Measurements from ENCODE around the gene ST6GALNAC6. TPM values are rescaled to one million over a fixed set of nuclear protein-coding genes. Genes with fewer than 3 reads are reported as not detected.
A peak's percentile ranks its signal among the peaks of the same experiment; 100 is the strongest.

The ST6GALNAC6 gene, protein sequence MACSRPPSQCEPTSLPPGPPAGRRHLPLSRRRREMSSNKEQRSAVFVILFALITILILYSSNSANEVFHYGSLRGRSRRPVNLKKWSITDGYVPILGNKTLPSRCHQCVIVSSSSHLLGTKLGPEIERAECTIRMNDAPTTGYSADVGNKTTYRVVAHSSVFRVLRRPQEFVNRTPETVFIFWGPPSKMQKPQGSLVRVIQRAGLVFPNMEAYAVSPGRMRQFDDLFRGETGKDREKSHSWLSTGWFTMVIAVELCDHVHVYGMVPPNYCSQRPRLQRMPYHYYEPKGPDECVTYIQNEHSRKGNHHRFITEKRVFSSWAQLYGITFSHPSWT
- total RNA-seq (2021; fragmentation: NEBNext Ultra II Directional; extraction: Animal tissue kit (Norgen Biotek cat#: 25700)) (37.7 and 43.7 TPM in 2 replicates), polyA plus RNA-seq (2011; rRNA removed) (64.4 and 72.9 TPM in 2 replicates), polyA minus RNA-seq (2011; rRNA and poly(A)+ RNA removed) (40.3 and 44.6 TPM in 2 replicates)
- 60.4 TPM for polyA plus RNA-seq (2011; cell fraction: cytosol; rRNA removed)
- polyA plus RNA-seq (2011; cell fraction: nucleus; rRNA removed): 54.5 TPM
- polyA plus RNA-seq (2012, experiment 1 of 2): 22.5 to 37.7 TPM (median 31.4 TPM) in 4 replicates
- polyA plus RNA-seq (2012, experiment 2 of 2): 33.2 TPM
- 27.2 TPM for polyA plus RNA-seq (2013, experiment 1 of 2)
- 27.7 TPM for polyA plus RNA-seq (2013, experiment 2 of 2)
- 18.6 TPM for polyA minus RNA-seq (2011; cell fraction: cytosol; rRNA and poly(A)+ RNA removed)
- 23.3 TPM for polyA minus RNA-seq (2011; cell fraction: nucleus; rRNA and poly(A)+ RNA removed)
- long read RNA-seq, experiment 1, partial matches to known transcripts: 7 of 24 reads
- long read RNA-seq, experiment 1, other reads (novel, unspliced or antisense): 11 of 24 reads
- long read RNA-seq, experiment 2, partial matches to known transcripts: 3 of 7 reads
- long read RNA-seq, experiment 2, other reads (novel, unspliced or antisense): 0 of 7 reads

DNA sequence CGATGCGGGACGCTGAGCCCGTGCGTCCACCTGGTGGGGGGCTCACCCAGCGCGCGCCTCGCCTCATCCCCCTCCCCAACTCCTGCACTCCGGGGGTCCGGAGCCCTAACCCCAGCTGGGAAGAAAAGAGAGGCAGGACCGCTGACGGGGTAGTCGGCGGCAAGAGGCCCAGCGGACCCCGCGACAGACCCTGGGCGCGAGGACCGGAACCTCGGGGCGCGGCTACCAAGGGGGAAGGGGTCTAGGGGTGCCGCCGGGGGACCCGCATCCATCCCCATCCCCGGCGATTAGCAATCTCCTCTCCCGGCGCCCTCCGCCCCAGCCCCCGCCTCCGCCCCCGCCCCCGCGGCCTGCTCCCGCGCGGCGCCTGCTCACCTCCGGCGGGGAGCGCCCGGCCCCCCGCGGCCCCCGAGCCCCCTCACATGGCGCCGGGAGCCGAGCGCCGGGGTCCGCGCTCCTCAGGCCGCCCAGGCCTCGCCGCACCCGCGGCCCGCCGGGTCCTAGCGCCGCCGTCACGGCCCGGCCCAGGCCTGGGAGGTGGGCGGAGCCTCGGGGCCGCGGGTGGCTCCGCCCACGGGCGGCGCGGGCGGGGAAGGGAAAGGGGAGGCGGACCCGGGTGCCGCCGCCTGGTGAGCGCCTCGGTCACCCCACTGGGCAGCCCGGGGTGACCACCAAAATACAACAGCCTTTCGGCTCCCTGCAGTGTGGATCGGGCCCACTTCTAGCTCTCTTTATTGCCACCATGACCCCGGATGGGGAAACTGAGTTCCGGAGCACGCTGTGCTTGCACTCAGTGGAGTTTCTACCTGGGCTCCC lies at the start of gene ST6GALNAC6:
Gene ST6GALNAC6, minus strand, starts transcription at position 476 of the 816 bp plus-strand sequence. CDS start 1,622 bp downstream, outside the sequence.
- Histone ChIP-seq H3K56ac (replicated peaks; ENCODE audit: insufficient read length, low read depth, low read length) (peak within 1 kb of the TSS; percentile 77), H2BK120ac (replicated peaks; ENCODE audit: low read depth, low read length) (peak within 1 kb of the TSS; percentile 54), H2BK12ac (ENCODE audit: low read depth, low read length) (peak within 1 kb of the TSS; percentile 80; the same call in 1 of the 2 replicates), H3K4me1 (replicated peaks in 1 of 4; ENCODE audit: control insufficient read depth in 3 of 4, insufficient read depth in 4 of 4, low read length in 3 of 4) (peaks cover 3 to 40% (median 25%) of the 10 kb centered on the region in 4 experiments), H4K91ac (replicated peaks; ENCODE audit: insufficient read length, low read length) (peak within 1 kb of the TSS; percentile 74), H3K4ac (replicated peaks; ENCODE audit: insufficient read length, low read depth, low read length) (peak within 1 kb of the TSS; percentile 67), H2AFZ (ENCODE audit: low read length) (no peak within 1 kb of the TSS), H3K79me2 (ENCODE audit: control insufficient read depth in 1 of 2, insufficient read depth in 2 of 2, low read length in 2 of 2) (peaks cover 0 to 4% of the 10 kb centered on the region in 2 experiments; a peak in 1 of 4 replicates), H3K27me3 (replicated peaks in 1 of 4; ENCODE audit: control insufficient read depth in 3 of 4, extremely low read depth in 1 of 4, insufficient read depth in 3 of 4, low read length in 3 of 4) (no peaks in the 10 kb centered on the region), H2BK5ac (ENCODE audit: low read depth, low read length) (peak within 1 kb of the TSS; percentile 52; the same call in 1 of the 2 replicates), H3K14ac (ENCODE audit: insufficient read length) (no peak within 1 kb of the TSS), H3K9me3 (ENCODE audit: insufficient read depth in 2 of 2, low read depth in 1 of 2, low read length in 1 of 2) (no peaks in the 10 kb centered on the region), H2BK20ac (ENCODE audit: low read length) (0 out of 2 replicates have a peak within 1 kb of the TSS, but pooled peaks have one; percentile 28), H3K18ac (ENCODE audit: extremely low read depth, low read length) (peak within 1 kb of the TSS; percentile 60), H3K4me3 (ENCODE audit: extremely low read depth in 1 of 4, insufficient read depth in 2 of 4, low read depth in 3 of 4, low read length in 4 of 4) (peak within 1 kb of the TSS; percentile 78 to 99 (median 88)), H3K27ac (ENCODE audit: low read depth, low read length) (no peak within 1 kb of the TSS), H4K5ac (ENCODE audit: insufficient read length, low read depth, low read length) (peak within 1 kb of the TSS; percentile 57), H3K23me2 (ENCODE audit: low read depth, low read length) (peaks cover 5% of the 10 kb centered on the region; the same call in 1 of the 2 replicates), H3K4me2 (ENCODE audit: insufficient read depth in 1 of 2, low read depth in 2 of 2, low read length in 2 of 2) (peak within 1 kb of the TSS; percentile 70 to 83), H4K8ac (ENCODE audit: extremely low read depth, insufficient read depth, low read length) (peak within 1 kb of the TSS; percentile 91), H2AK5ac (ENCODE audit: low read depth, low read length) (peak within 1 kb of the TSS; percentile 93; the same call in 1 of the 2 replicates), H3K79me1 (ENCODE audit: low read depth, low read length) (peaks cover 10% of the 10 kb centered on the region), H3K36me3 (ENCODE audit: control insufficient read depth in 2 of 4, insufficient read depth in 4 of 4, low read length in 3 of 4) (peaks cover 12 to 17% (median 14%) of the 10 kb centered on the region in 4 experiments), H2BK15ac (ENCODE audit: low read length) (peak within 1 kb of the TSS; percentile 36; the same call in 1 of the 2 replicates), H3K23ac (ENCODE audit: insufficient read length) (no peak within 1 kb of the TSS), H4K20me1 (replicated peaks in 1 of 2; ENCODE audit: control insufficient read depth in 1 of 2, insufficient read depth in 2 of 2, low read length in 2 of 2) (peaks cover 5 to 13% of the 10 kb centered on the region in 2 experiments), H3K9ac (replicated peaks in 1 of 4; ENCODE audit: extremely low read depth in 1 of 4, low read depth in 3 of 4, low read length in 3 of 4) (peak within 1 kb of the TSS in 3 of 4 experiments; percentile 41 to 60 (median 42); a peak in 6 of 7 replicates)
- FAIRE-seq (no peak), DNase-seq (ENCODE audit: low read depth in 1 of 2, low spot score in 2 of 2) (peak in 1 of 2 experiments; percentile 82)
- POLR2A ChIA-PET (ENCODE audit: partially characterized antibody): interaction anchor here (0.6 to 10.1 kb wide), 18 partner anchors 10 to 1185 kb away, joined by 3 to 91 read pairs (median 4); partner anchors contain the start of genes AK1, ENG, ST6GALNAC4 and TOR2A
- 23% methylated on average over 9 of the region's 89 CpGs; no CpG with 5 or more reads in 1 of the 2 experiments for WGBS, 2 experiments (ENCODE audit: extremely low coverage in 1 of 2, insufficient coverage in 1 of 2, insufficient read length in 1 of 2, insufficient replicate concordance in 2 of 2, low coverage in 1 of 2, low lambda C conversion rate in 2 of 2, missing lambda C conversion rate in 1 of 2)
- CTCF ChIA-PET (ENCODE audit: partially characterized antibody): interaction anchor here (0.6 to 3.0 kb wide), 14 partner anchors 9 to 188 kb away, joined by 3 to 14 read pairs (median 3); partner anchors contain the start of gene TOR2A
- TF ChIP-seq RBBP5 (IDR thresholded peaks at IDR 0.05; ENCODE audit: borderline replicate concordance, low read depth, low read length): 0 out of 2 replicates have a peak, but pooled peaks have one; percentile 20
- TF ChIP-seq KDM1A (IDR thresholded peaks at IDR 0.05; ENCODE audit: borderline replicate concordance, low read length): no peak
- peak; percentile 30; the same call in 1 of the 2 replicates for TF ChIP-seq POLR2AphosphoS5 (IDR thresholded peaks at IDR 0.05; ENCODE audit: low read depth, low read length)
- TF ChIP-seq SRF (IDR thresholded peaks at IDR 0.05; ENCODE audit: low read depth, low read length): no peak
- no peak for TF ChIP-seq CHD2 (IDR thresholded peaks at IDR 0.05; ENCODE audit: low read length)
- TF ChIP-seq FOSL1 (IDR thresholded peaks at IDR 0.05; ENCODE audit: insufficient read depth, low read depth, low read length): peak; percentile 99
